ENCODE data around the gene TOX3.

GRCh38 chr16:52463904-52464303, 83.0 kb downstream of the TOX3 start:
- TF ChIP-seq CTCF (IDR thresholded peaks at IDR 0.05) (no peak), ZFX (IDR thresholded peaks at IDR 0.05; ENCODE audit: borderline replicate concordance) (no peak)
